ENCODE data around the gene SKA1. TPM values are rescaled to one million over a fixed set of nuclear protein-coding genes. Genes with fewer than 3 reads are reported as not detected.
A peak's percentile ranks its signal among the peaks of the same experiment; 100 is the strongest.

The SKA1 gene
- total RNA-seq, 2 donors from 2014 or later: 0.52 TPM; not detected in 1

DNA sequence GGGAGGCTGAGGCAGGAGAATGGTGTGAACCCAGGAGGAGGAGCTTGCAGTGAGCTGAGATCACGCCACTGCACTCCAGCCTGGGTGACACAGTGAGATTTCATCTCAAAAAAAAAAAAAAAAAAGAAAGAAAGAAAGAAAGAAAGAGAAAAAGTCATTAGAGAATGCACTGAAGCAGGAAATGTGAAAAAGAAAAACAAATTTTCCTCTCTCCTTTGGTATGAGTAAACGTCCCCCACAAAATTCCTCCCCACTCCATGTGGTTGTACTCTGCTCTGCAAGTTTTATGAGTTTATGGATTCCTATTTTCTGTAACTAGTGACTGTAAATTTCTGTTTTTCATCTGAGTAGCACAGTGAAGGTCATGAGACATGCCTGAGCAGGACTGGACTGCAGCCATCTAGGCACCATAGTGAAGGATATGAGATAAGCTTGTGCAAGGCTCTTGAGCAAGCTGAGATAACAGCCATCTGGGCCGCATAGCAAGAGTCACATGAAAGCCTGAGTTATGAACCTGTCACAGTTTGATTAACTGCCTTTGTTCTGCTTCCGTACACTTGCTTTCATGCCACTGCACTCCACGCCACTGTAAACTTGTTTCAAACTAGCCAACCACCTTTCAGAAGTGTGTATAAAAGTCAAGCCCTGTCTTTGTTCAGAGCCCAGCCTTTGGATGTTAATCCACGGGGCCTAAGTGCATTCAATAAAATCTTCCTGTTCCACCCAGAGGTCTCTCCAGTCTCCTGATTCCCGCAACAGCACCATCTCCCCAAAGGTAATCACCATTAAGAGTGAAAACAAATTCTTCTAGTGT, 50.2 kb downstream of the SKA1 start:
- Histone ChIP-seq H3K27ac (peak overlapping the region; percentile 18 to 85 (median 79)), H3K4me3 (no peak overlapping the region), H3K4me1 (peaks cover 41% of the 10 kb centered on the region), H3K9me3 (no peaks in the 10 kb centered on the region), H3K36me3 (replicated peaks in 1 of 2; ENCODE audit: insufficient read depth in 1 of 2, low read depth in 2 of 2) (no peaks in the 10 kb centered on the region), H3K27me3 (no peaks in the 10 kb centered on the region)
- DNase-seq (peak; percentile 91 to 98 (median 96)), ATAC-seq (peak; percentile 95)
- intact Hi-C loops (cut with DNase I): no loop called here
- WGBS, 2 donors: 17% methylated on average over 7 of the region's 7 CpGs
- TF ChIP-seq, protein P1, sequence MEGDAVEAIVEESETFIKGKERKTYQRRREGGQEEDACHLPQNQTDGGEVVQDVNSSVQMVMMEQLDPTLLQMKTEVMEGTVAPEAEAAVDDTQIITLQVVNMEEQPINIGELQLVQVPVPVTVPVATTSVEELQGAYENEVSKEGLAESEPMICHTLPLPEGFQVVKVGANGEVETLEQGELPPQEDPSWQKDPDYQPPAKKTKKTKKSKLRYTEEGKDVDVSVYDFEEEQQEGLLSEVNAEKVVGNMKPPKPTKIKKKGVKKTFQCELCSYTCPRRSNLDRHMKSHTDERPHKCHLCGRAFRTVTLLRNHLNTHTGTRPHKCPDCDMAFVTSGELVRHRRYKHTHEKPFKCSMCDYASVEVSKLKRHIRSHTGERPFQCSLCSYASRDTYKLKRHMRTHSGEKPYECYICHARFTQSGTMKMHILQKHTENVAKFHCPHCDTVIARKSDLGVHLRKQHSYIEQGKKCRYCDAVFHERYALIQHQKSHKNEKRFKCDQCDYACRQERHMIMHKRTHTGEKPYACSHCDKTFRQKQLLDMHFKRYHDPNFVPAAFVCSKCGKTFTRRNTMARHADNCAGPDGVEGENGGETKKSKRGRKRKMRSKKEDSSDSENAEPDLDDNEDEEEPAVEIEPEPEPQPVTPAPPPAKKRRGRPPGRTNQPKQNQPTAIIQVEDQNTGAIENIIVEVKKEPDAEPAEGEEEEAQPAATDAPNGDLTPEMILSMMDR (IDR thresholded peaks at IDR 0.05): peak in 2 of 7 experiments; percentile 13 to 25
- peak in 2 of 3 donors; percentile 33 to 63 for TF ChIP-seq POLR2A (IDR thresholded peaks at IDR 0.05)

DNA sequence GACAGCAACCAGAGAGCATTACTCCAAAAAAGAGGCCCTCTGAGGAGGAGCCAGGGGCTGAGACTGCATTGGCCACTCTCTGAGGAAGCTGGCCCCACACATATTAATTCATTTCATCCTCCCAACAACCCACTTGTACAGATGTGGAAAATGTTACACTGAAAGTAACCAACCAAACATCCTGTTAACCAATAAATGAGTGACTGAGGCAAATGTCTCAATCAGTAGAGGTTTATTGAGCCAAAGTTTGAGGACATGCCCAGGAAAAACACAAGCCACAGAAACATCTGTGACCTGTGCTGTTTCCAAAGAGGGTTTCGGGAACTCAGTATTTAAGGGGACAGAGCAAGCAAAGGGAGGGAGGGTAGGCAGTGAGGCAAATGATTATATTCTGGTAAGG, 53.0 kb downstream of the SKA1 start:
- no peak for TF ChIP-seq POLR2A (IDR thresholded peaks at IDR 0.05)
- TF ChIP-seq, protein P1 (IDR thresholded peaks at IDR 0.05): no peak
- no peak for DNase-seq
- no peaks in the 10 kb centered on the region for H3K36me3 ChIP-seq (replicated peaks in 1 of 2; ENCODE audit: insufficient read depth in 1 of 2, low read depth in 2 of 2)
- intact Hi-C loops (cut with DNase I): no loop called here
- no peaks in the 10 kb centered on the region for H3K9me3 ChIP-seq
- no peaks in the 10 kb centered on the region for H3K27me3 ChIP-seq
- H3K27ac ChIP-seq: no peak overlapping the region
- H3K4me1 ChIP-seq: peaks cover 27% of the 10 kb centered on the region
- ATAC-seq: no peak
- no peak overlapping the region for H3K4me3 ChIP-seq
- 83 to 84% methylated on average over 1 of the region's 1 CpG for WGBS, 2 donors

DNA sequence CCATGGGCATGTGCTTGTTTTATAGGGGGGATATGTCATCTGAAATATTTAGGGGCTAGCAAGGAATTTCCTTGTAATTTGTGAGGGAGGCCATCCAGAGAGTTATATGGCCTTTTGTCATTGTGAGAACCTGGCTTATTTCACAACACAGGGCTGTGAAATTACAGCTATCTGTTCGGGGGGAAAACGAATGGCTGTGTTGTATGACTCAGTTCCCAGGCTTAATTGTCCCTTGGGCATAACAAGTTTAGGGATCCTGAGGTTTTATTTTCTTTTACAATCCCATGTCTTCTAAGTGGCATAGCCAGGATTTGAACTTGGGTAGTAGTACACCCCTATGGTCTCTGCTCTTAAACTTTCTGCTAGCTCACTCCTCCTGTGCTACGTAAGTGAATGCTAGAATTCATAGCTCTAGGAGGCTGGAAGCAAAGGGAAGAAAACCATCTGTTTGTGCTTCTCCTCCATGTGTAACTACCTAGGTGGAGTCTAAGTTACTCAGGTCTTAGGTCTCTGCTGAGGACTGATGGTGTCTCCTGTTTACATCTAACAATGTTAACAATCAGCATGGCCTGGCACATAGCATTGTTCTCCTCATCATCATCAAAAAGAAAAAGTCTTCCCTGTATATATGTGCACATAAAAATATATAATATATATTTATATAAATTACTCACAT, 53.8 kb downstream of the SKA1 start:
- Histone ChIP-seq H3K9me3 (no peaks in the 10 kb centered on the region), H3K36me3 (replicated peaks in 1 of 2; ENCODE audit: insufficient read depth in 1 of 2, low read depth in 2 of 2) (no peaks in the 10 kb centered on the region), H3K4me1 (peaks cover 20% of the 10 kb centered on the region), H3K4me3 (no peak overlapping the region), H3K27ac (no peak overlapping the region), H3K27me3 (no peaks in the 10 kb centered on the region)
- ATAC-seq (no peak), DNase-seq (no peak)
- 73 to 79% methylated on average over 3 of the region's 3 CpGs for WGBS, 2 donors
- TF ChIP-seq POLR2A (IDR thresholded peaks at IDR 0.05): no peak
- TF ChIP-seq, protein P1 (IDR thresholded peaks at IDR 0.05): no peak
- intact Hi-C loops (cut with DNase I): no loop called here

DNA sequence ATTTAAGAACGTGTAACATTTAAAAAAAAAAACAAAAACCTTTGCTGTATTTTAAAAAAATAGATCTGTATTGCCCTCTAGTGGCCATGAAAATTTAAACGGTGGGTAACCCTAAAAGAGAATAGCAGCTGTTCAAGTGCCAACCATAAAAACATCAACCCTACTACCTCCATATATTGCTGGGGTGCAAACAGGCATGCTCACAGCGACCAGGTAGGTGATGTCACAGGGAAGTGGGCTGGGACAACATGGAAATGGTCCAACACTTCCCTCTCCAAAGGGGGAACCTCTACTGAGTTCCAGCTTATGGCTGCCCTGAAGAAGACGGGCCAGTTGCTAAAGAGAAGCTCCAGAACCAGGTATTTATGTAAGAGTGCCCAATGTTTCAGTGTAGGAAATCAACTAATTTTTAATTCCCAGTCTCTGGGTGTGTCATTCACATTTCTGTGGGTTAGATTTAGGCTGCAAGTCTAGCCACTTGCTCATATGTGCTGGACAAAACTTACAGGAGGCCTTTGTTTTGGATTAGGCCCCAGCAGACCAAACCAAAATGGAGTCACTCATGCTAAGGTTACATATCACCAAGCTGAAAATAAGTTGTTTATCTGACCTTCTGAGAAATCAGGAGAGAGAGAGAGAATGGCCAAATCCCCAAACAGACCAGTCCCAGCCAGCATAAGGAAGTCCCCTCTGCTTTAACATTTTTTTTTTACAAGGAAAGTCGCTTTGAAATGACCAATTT, 54.5 kb downstream of the SKA1 start:
- ATAC-seq: no peak

More for the DNA sequence above, 54.5 kb downstream of the SKA1 start:
- DNase-seq: peak in 3 of 4 donors; percentile 25 to 46 (median 32)
- TF ChIP-seq, protein P1 (IDR thresholded peaks at IDR 0.05): peak; percentile 13 to 70 (median 54)
- no peak for TF ChIP-seq POLR2A (IDR thresholded peaks at IDR 0.05)
- intact Hi-C loops (cut with DNase I): no loop called here
- Histone ChIP-seq H3K27me3 (no peaks in the 10 kb centered on the region), H3K4me1 (peaks cover 12% of the 10 kb centered on the region), H3K4me3 (no peak overlapping the region), H3K36me3 (replicated peaks in 1 of 2; ENCODE audit: insufficient read depth in 1 of 2, low read depth in 2 of 2) (no peaks in the 10 kb centered on the region), H3K27ac (no peak overlapping the region), H3K9me3 (no peaks in the 10 kb centered on the region)
- WGBS, 2 donors: 24 to 25% methylated on average over 5 of the region's 5 CpGs

Measured in body of pancreas (tissue), 4 donors.